HG03095 (cell line): ENCODE measurements around the gene SCAMP3.

Experiments used
- ATAC-seq: cut with Tn5 transposase; IDR thresholded peaks from one replicate; pipeline ENCODE4 v1.9.1; 2021; ENCODE audit warnings: moderate library complexity; ENCODE audit not compliant: unreplicated experiment

The SCAMP3 gene

GRCh38 chr1:155207806-155208540, 54.2 kb downstream of the SCAMP3 start, which contains the start of gene THBS3:
Gene THBS3, minus strand, starts transcription at chr1:155207897. Its CDS starts 21 bp downstream, at chr1:155207876.
- no peak for ATAC-seq

DNA sequence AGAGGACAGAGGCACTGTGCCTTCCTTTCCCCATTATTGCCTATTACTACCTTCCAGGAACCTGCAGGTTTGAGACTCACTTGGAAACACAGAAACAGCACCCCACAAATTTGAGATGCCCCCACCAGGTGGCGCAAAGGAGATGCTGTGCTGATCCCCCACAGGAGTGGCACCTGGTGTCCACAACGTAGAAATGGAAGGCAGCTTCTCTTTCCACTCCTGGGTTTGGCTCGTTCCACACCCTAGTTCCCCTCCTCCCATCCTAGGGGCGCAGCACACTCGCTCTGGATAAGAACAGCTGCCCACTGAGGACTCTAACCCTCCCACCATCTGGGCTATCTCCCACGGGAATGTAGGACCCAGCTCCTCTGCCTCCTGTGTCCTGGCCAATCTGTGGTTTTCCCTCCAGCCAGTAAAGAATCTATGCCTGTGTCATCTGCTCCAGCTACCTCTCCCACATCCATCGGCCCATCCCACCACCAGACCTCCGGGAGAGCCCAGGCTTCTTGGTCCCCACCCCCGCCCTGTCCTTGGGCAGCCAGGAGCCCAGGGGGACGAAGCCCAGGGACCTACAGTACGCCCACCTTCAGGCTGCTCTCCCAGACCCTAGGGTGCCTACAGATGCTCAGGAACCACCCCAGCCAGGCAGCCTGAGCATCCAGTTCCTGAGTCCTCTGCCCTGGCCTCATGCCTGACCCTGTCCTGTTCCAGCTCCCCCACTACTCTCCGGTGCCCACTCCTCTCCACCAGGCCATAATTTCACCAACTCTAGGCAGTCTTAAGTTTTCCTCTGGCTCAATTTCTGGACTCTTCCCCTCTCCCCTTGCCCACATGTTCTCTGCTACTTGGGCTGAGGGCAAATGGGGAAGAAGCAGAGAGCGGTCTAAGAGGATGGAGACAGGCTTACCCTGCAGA, 55.0 kb downstream of the SCAMP3 start:
- no peak for ATAC-seq
